Ovary (tissue), 9 donors: Measurements from ENCODE around the gene LAP3. TPM values are rescaled to one million over a fixed set of nuclear protein-coding genes. Genes with fewer than 3 reads are reported as not detected.
A peak's percentile ranks its signal among the peaks of the same experiment; 100 is the strongest.
"Not testable (repeated sequence)": the region's sequence is repeated elsewhere in the genome, so short reads cannot be mapped to it uniquely, and the experiment has no call there.

ENCODE experiments used
- DNase-seq, 5 donors: peaks; one replicate each; pipeline ENCODE4 v3.0.0-alpha.2; 2019 to 2020
- H3K27ac ChIP-seq, 2 donors: fragments of 200-600 bp; one replicate each; pipeline versions ENCODE4 v1.5.1 to v1.8.0; 2019 to 2022
- H3K27me3 ChIP-seq: fragments of 200-600 bp; one replicate; pipeline ENCODE4 v1.8.0; 2022
- H3K36me3 ChIP-seq: fragments of 200-600 bp; sonication (generic); one replicate; pipeline ENCODE4 v1.5.1; 2019
- H3K4me1 ChIP-seq: one replicate; pipeline ENCODE4 v1.8.1; 2013; ENCODE audit warnings: mild to moderate bottlenecking, moderate library complexity; ENCODE audit not compliant: insufficient read depth
- H3K4me3 ChIP-seq: fragments of 200-600 bp; sonication (generic); one replicate; pipeline ENCODE4 v1.5.1; 2017
- H3K9me3 ChIP-seq, 2 donors: fragments of 200-600 bp in 1 of 2; sonication (generic) in 1 of 2; one replicate each; pipeline versions ENCODE4 v1.5.1 to v1.8.1; 2013 to 2019; ENCODE audit warnings: mild to moderate bottlenecking in 1 of 2, moderate library complexity in 1 of 2
- CTCF ChIP-seq, 3 donors: fragments of 450-650 bp in 2 of 3; fragments of 200-600 bp in 1 of 3; IDR thresholded peaks; one replicate each; pipeline versions ENCODE4 v1.5.1 to v1.8.0; 2016 to 2022; ENCODE audit warnings: antibody characterized with exemption in 3 of 3, mild to moderate bottlenecking in 1 of 3
- EP300 ChIP-seq: sonication (generic); formaldehyde crosslinking; IDR thresholded peaks from one replicate; pipeline ENCODE4 v1.6.1; 2017; ENCODE audit warnings: antibody characterized with exemption
- POLR2A ChIP-seq: fragments of 450-650 bp; IDR thresholded peaks from one replicate; pipeline ENCODE4 v1.6.1; 2017; ENCODE audit warnings: antibody characterized with exemption, mild to moderate bottlenecking, moderate library complexity
- WGBS, 3 donors: extraction: QIAGEN DNeasy Blood & Tissue Kit in 1 of 3; methylation state at CpG; one replicate each; pipeline versions ENCODE4 v1.1.5 to v1.1.7; 2013 to 2017; 5-methylcytosine and 5-hydroxymethylcytosine counted together
- intact Hi-C, 4 donors: fragments of 100-400 bp; cut with DNase I; formaldehyde crosslinking; loops; one replicate each; pipeline versions ENCODE4 v1.11.0 to v1.15.1; 2022 to 2023
- polyA plus RNA-seq, 2 donors: library from polyadenylated mRNA; stranded (reverse); fragments of 200-250 nt in 1 of 2; fragments of 350-450 nt in 1 of 2; fragmentation: Illumina TruSeq in 1 of 2; extraction: RNeasy Lipid Tissue Mini Kit (QIAGEN cat#74804) in 1 of 2; gene quantifications; one replicate each; pipeline ENCODE4 v1.2.3, GENCODE V29; 2013 to 2014
- total RNA-seq, 7 donors: library from RNA; depleted of rRNA in 2 of 7; stranded (reverse); fragments of >200 nt in 2 of 7; fragmentation: NEBNext Ultra II Directional in 3 of 7; extraction: Animal tissue kit (Norgen Biotek cat#: 25700) in 3 of 7; gene quantifications; one replicate each; pipeline versions ENCODE4 v1.1.0 to v1.2.4, GENCODE V29; 2016 to 2023
- donor health status: DM: no; HTN: no; CAD: no; lungs with moderate emphysema.
- donor health status: DM: no; HTN: no; CAD: no.
- donor health status: Bipolar disorder and iron deficiency.
- donor health status: DM: yes; HTN: yes; CAD: no.
- donor health status: DM: no; HTN: no; CAD: no.
- donor health status: DM: yes; HTN: yes; CAD: no.

Gene LAP3
- total and polyA plus RNA-seq, 9 donors = 23.5 to 69.0 (median 33.9) TPM

- intact Hi-C loops = no loop called here
- Histone ChIP-seq H3K9me3 (no peaks in the 10 kb centered on the region), H3K4me1 (no peaks in the 10 kb centered on the region), H3K36me3 (no peaks in the 10 kb centered on the region), H3K4me3 (no peak overlapping the region), H3K27ac (no peak overlapping the region), H3K27me3 (no peaks in the 10 kb centered on the region)
- WGBS, 3 donors = 91 to 96% (median 91%) methylated on average over 3 of the region's 3 CpGs
- no peak for TF ChIP-seq CTCF (IDR thresholded peaks at IDR 0.05)
- no peak for TF ChIP-seq POLR2A
- TF ChIP-seq EP300 = no peak
- no peak for DNase-seq
These were observed 11.2 kb upstream of the LAP3 start for GRCh38 chr4:17565846-17566245.

GRCh38 chr4:17567271-17567670, 9.7 kb upstream of the LAP3 start:
- Histone ChIP-seq H3K9me3 (no peaks in the 10 kb centered on the region), H3K4me1 (no peaks in the 10 kb centered on the region), H3K4me3 (no peak overlapping the region), H3K36me3 (no peaks in the 10 kb centered on the region), H3K27ac (no peak overlapping the region), H3K27me3 (no peaks in the 10 kb centered on the region)
- TF ChIP-seq POLR2A (no peak), CTCF (IDR thresholded peaks at IDR 0.05) (no peak), EP300 (no peak)
- DNase-seq = no peak
- 55 to 64% (median 60%) methylated on average over 2 of the region's 2 CpGs for WGBS, 3 donors
- intact Hi-C loops = no loop called here

- H3K36me3 ChIP-seq = no peaks in the 10 kb centered on the region
- H3K27me3 ChIP-seq = no peaks in the 10 kb centered on the region
- no peak overlapping the region for H3K4me3 ChIP-seq
- no peak for TF ChIP-seq EP300
- no peak for TF ChIP-seq CTCF (IDR thresholded peaks at IDR 0.05)
- TF ChIP-seq POLR2A = no peak
- no peak for DNase-seq
- intact Hi-C loops = loop anchor here in 1 of 4 donors (10.0 kb wide), 1 partner anchor 231 kb away; no protein-coding TSS in a partner anchor
- H3K9me3 ChIP-seq = no peaks in the 10 kb centered on the region
- 89 to 94% (median 92%) methylated on average over 4 of the region's 4 CpGs for WGBS, 3 donors
- H3K4me1 ChIP-seq = peaks cover 5% of the 10 kb centered on the region
- H3K27ac ChIP-seq = no peak overlapping the region
These were observed 2.8 kb upstream of the LAP3 start for GRCh38 chr4:17574206-17574605.

- not testable (repeated sequence) for H3K27me3 ChIP-seq, H3K4me1 ChIP-seq, H3K9me3 ChIP-seq, H3K4me3 ChIP-seq, H3K36me3 ChIP-seq, H3K27ac ChIP-seq
- WGBS, 3 donors = 96 to 97% (median 96%) methylated on average over 12 of the region's 12 CpGs
- intact Hi-C loops = loop anchor here in 3 of 4 donors (5.0 to 10.0 kb wide), 3 partner anchors 37 to 230 kb away; partner anchors contain the start of gene MED28 (in 1 of the 3)
- peak in 1 of 5 donors; percentile 19 for DNase-seq
These were observed 1.8 kb upstream of the LAP3 start for GRCh38 chr4:17575177-17575576.

GRCh38 chr4:17577665-17578481, 875 bp downstream of the LAP3 start:
- Histone ChIP-seq H3K36me3 (no peaks in the 10 kb centered on the region), H3K27me3 (no peaks in the 10 kb centered on the region), H3K27ac (peak overlapping the region in 1 of 2 donors; percentile 77), H3K9me3 (no peaks in the 10 kb centered on the region), H3K4me3 (peak overlapping the region; percentile 64), H3K4me1 (peaks cover 5% of the 10 kb centered on the region)
- intact Hi-C loops = loop anchor here in 3 of 4 donors (5.0 to 10.0 kb wide), 3 partner anchors 34 to 227 kb away; partner anchors contain the start of gene MED28 (in 1 of the 3)
- WGBS, 3 donors = 3 to 4% (median 3%) methylated on average over 33 of the region's 33 CpGs
- TF ChIP-seq EP300 (no peak), POLR2A (no peak), CTCF (IDR thresholded peaks at IDR 0.05) (no peak)
- DNase-seq = peak; percentile 39 to 72 (median 56)
